GM12878 (cell line): ENCODE data around the gene LUM. TPM values are rescaled to one million over a fixed set of nuclear protein-coding genes. Genes with fewer than 3 reads are reported as not detected.

Source experiments
- ATAC-seq: fragments of 200-7000 bp; cut with Tn5 transposase; 3 replicates; pipeline ENCODE4 v1.9.1; 2020; ENCODE audit warnings: mild to moderate bottlenecking, moderate library complexity
- BruUV-seq: library from RNA; stranded (reverse); fragments of 400-500 nt; replicated peaks from 2 replicates; lab custom pipeline; 2021; lab: Mats Ljungman, UMichigan
- CTCF ChIA-PET: fragments of 300-600 bp; sonication (Branson Sonifier 250); formaldehyde crosslinking; extraction: SDS; loops from one replicate; lab custom pipeline; 2021; ENCODE audit warnings: inconsistent platforms; lab: Yijun Ruan, JAX
- POLR2A ChIA-PET: fragments of 350-600 bp; formaldehyde crosslinking; extraction: SDS; loops from one replicate; lab custom pipeline; 2021; ENCODE audit warnings: inconsistent platforms; lab: Charles Lee
- RAD21 ChIA-PET: fragments of 300-600 bp; sonication (Branson Sonifier 250); formaldehyde crosslinking; loops from one replicate; lab custom pipeline; 2023; ENCODE audit warnings: antibody characterized with exemption; ENCODE audit not compliant: unreplicated experiment; lab: Charles Lee
- SMC1A ChIA-PET: fragments of 300-600 bp; sonication (Branson Sonifier 250); formaldehyde crosslinking; loops from one replicate; lab custom pipeline; 2023; ENCODE audit not compliant: unreplicated experiment, uncharacterized antibody; lab: Charles Lee
- DNase-seq: peaks from one replicate; pipeline ENCODE4 v3.0.0-alpha.2; 2011; ENCODE audit warnings: low read depth, low spot score
- FAIRE-seq: peaks from 3 replicates; lab custom pipeline; 2011; peaks lifted over from hg19 to GRCh38; lab: Jason Lieb, UNC
- H2AFZ ChIP-seq: 2 replicates; pipeline ENCODE4 v1.6.0; 2011; ENCODE audit warnings: low read depth, low read length, control low read depth; ENCODE audit not compliant: control insufficient read depth
- H3K27ac ChIP-seq: 2 replicates; pipeline ENCODE4 v1.5.1; 2011; ENCODE audit warnings: control low read depth; ENCODE audit not compliant: control insufficient read depth, insufficient read depth
- H3K27me3 ChIP-seq, 2 experiments: replicated peaks in 1 of 2; 2 replicates each; pipeline versions ENCODE4 v1.6.0 to v1.6.1; 2011; ENCODE audit warnings: low read length in 1 of 2; ENCODE audit not compliant: control insufficient read depth in 2 of 2, insufficient read depth in 2 of 2
- H3K36me3 ChIP-seq, 2 experiments: 2 replicates each; pipeline ENCODE4 v1.5.1; 2011; ENCODE audit warnings: low read length in 1 of 2; ENCODE audit not compliant: control insufficient read depth in 2 of 2, insufficient read depth in 2 of 2
- H3K4me1 ChIP-seq: 2 replicates; pipeline ENCODE4 v1.6.1; 2011; ENCODE audit warnings: mild to moderate bottlenecking, low read length, moderate library complexity, mixed read lengths; ENCODE audit not compliant: control insufficient read depth, insufficient read depth
- H3K4me2 ChIP-seq: 2 replicates; pipeline ENCODE4 v1.6.0; 2011; ENCODE audit warnings: control low read depth; ENCODE audit not compliant: control insufficient read depth, insufficient read depth
- H3K4me3 ChIP-seq: fragments of 200-600 bp; sonication (generic); 2 replicates; pipeline ENCODE4 v1.5.1; 2016
- H3K79me2 ChIP-seq: 2 replicates; pipeline ENCODE4 v1.6.0; 2011; ENCODE audit warnings: low read length; ENCODE audit not compliant: control insufficient read depth, insufficient read depth
- H3K9ac ChIP-seq: 2 replicates; pipeline ENCODE4 v1.8.0; 2011; ENCODE audit warnings: low read length, control low read depth, mixed read lengths; ENCODE audit not compliant: control insufficient read depth, insufficient read depth
- H3K9me3 ChIP-seq: replicated peaks from 3 replicates; pipeline ENCODE4 v1.5.1; 2011; ENCODE audit warnings: mild to moderate bottlenecking, low read length; ENCODE audit not compliant: control insufficient read depth, insufficient read depth
- H4K20me1 ChIP-seq: 2 replicates; pipeline ENCODE4 v1.6.0; 2011; ENCODE audit not compliant: control insufficient read depth, insufficient read depth
- BACH1 ChIP-seq: fragments of 450-650 bp; IDR thresholded peaks from 2 replicates; pipeline ENCODE4 v1.6.1; 2017; ENCODE audit warnings: mild to moderate bottlenecking, borderline replicate concordance
- CEBPB ChIP-seq, 2 experiments: fragments of 150-350 bp in 1 of 2; IDR thresholded peaks; 2 replicates each; pipeline ENCODE4 v1.6.1; 2012 to 2014; ENCODE audit warnings: low read depth in 2 of 2, low read length in 2 of 2, borderline replicate concordance in 1 of 2, inconsistent platforms in 1 of 2
- CHD4 ChIP-seq: fragments of 200-600 bp; sonication (generic); IDR thresholded peaks from 2 replicates; pipeline ENCODE4 v1.6.1; 2016; ENCODE audit warnings: mild to moderate bottlenecking
- CTCF ChIP-seq, 3 experiments: IDR thresholded peaks in 2 of 3; conservative IDR thresholded peaks in 1 of 3; 2 replicates each; pipeline ENCODE4 v1.5.1; 2011; ENCODE audit warnings: low read depth in 3 of 3, low read length in 3 of 3, mild to moderate bottlenecking in 3 of 3, control low read depth in 2 of 3, moderate library complexity in 2 of 3, inconsistent platforms in 1 of 3, mixed read lengths in 1 of 3; ENCODE audit not compliant: control insufficient read depth in 2 of 3, insufficient read depth in 1 of 3; ENCODE audit errors: extremely low read depth in 1 of 3
- EED ChIP-seq: sonication (generic); IDR thresholded peaks from 2 replicates; pipeline ENCODE4 v1.6.1; 2016; ENCODE audit warnings: antibody characterized with exemption, low read depth
- MTA2 ChIP-seq: fragments of 450-650 bp; IDR thresholded peaks from 2 replicates; pipeline ENCODE4 v1.6.1; 2016; ENCODE audit warnings: low read depth, mild to moderate bottlenecking, moderate library complexity
- NFYB ChIP-seq: IDR thresholded peaks from 2 replicates; pipeline ENCODE4 v1.6.1; 2011; ENCODE audit warnings: low read depth, mild to moderate bottlenecking, low read length, improper control_type of control experiment, moderate library complexity; ENCODE audit not compliant: insufficient read depth
- RAD21 ChIP-seq: IDR thresholded peaks from 2 replicates; pipeline ENCODE4 v1.6.1; 2011; ENCODE audit warnings: mild to moderate bottlenecking, low read depth, low read length, moderate library complexity; ENCODE audit not compliant: insufficient read depth
- RELB ChIP-seq: fragments of 450-650 bp; IDR thresholded peaks from 2 replicates; pipeline ENCODE4 v1.6.1; 2017; ENCODE audit warnings: low read depth, mild to moderate bottlenecking, moderate library complexity
- SMC3 ChIP-seq: IDR thresholded peaks from 2 replicates; pipeline ENCODE4 v1.6.1; 2011; ENCODE audit warnings: low read length, improper control_type of control experiment, borderline replicate concordance
- SP1 ChIP-seq: IDR thresholded peaks from one replicate; pipeline ENCODE4 v1.6.1; 2011; ENCODE audit warnings: low read depth, low read length
- TAF1 ChIP-seq: IDR thresholded peaks from 2 replicates; pipeline ENCODE4 v1.6.1; 2011; ENCODE audit warnings: mild to moderate bottlenecking, low read depth, low read length, borderline replicate concordance
- YY1 ChIP-seq: IDR thresholded peaks from 2 replicates; pipeline ENCODE4 v1.6.1; 2011; ENCODE audit warnings: low read depth, mild to moderate bottlenecking, low read length
- WGBS: methylation state at CpG from one replicate; pipeline ENCODE4 v1.1.6; 2016; ENCODE audit warnings: low lambda C conversion rate; ENCODE audit not compliant: insufficient replicate concordance, insufficient coverage; ENCODE audit errors: missing lambda C conversion rate; 5-methylcytosine and 5-hydroxymethylcytosine counted together
- in situ Hi-C: fragments of 300-500 bp; cut with MboI; formaldehyde crosslinking; loops from 9 replicates; pipeline ENCODE4 v1.14.3; 2018; ENCODE audit warnings: mixed read lengths
- intact Hi-C: fragments of 100-400 bp; cut with micrococcal nuclease; formaldehyde crosslinking; loops from one replicate; pipeline ENCODE4 v1.14.2; 2022; ENCODE audit not compliant: unreplicated experiment
- polyA plus RNA-seq, 11 experiments: library from polyadenylated mRNA; depleted of rRNA in 4 of 11; unstranded in 6 of 11; stranded (reverse) in 5 of 11; fragments of >200 nt; fragmentation: Nextera tagmentation in 4 of 11; fragmentation: Illumina TruSeq in 1 of 11; extraction: Ambion mirVana in 4 of 11; extraction: Trizol in 1 of 11; gene quantifications; 1 replicate in 1 of 11; 2 replicates in 10 of 11; pipeline versions ENCODE4 v1.2.1 to v1.2.3, GENCODE V29; 2011 to 2016; ENCODE audit warnings: inconsistent platforms in 2 of 11, missing spikeins in 2 of 11, low read depth in 1 of 11
- total RNA-seq, 4 experiments: library from RNA; depleted of rRNA in 3 of 4; stranded (reverse); fragments of >200 nt in 3 of 4; fragmentation: Illumina TruSeq in 1 of 4; extraction: Trizol in 1 of 4; gene quantifications; 2 replicates each; pipeline versions ENCODE4 v1.2.1 to v1.2.3, GENCODE V29; 2013 to 2021

LUM gene
- total and polyA plus RNA-seq, 10 of the 15 experiments (the other 5 are each of a cell fraction or from before 2014, with no cell fraction given) = 0.09 to 0.31 TPM; not detected in 8

GRCh38 chr12:91109148-91109564 is 2.1 kb downstream of the LUM start:
- Histone ChIP-seq H3K27me3 (no peaks in the 10 kb centered on the region), H3K27ac (no peak overlapping the region), H3K36me3 (no peaks in the 10 kb centered on the region), H3K9ac (no peak overlapping the region), H3K4me1 (no peaks in the 10 kb centered on the region), H3K4me3 (no peak overlapping the region), H2AFZ (no peak overlapping the region), H3K9me3 (no peaks in the 10 kb centered on the region)
- ChIA-PET CTCF (interaction anchor here (0.6 to 6.3 kb wide), 41 partner anchors 9 to 585 kb away, joined by 3 to 88 read pairs (median 5); no protein-coding TSS in a partner anchor), POLR2A (no interaction called here), SMC1A (interaction anchor here (0.7 to 3.9 kb wide), 23 partner anchors 9 to 169 kb away, joined by 3 to 23 read pairs (median 4); no protein-coding TSS in a partner anchor), RAD21 (interaction anchor here (0.8 to 6.4 kb wide), 8 partner anchors 10 to 219 kb away, joined by 3 to 29 read pairs (median 4); no protein-coding TSS in a partner anchor)
- WGBS = 5% methylated on average over 7 of the region's 7 CpGs
- intact Hi-C loops = loop anchor here (1.0 kb wide), 1 partner anchor 131 kb away; no protein-coding TSS in a partner anchor
- BruUV-seq = no TSS peak
- no peak for FAIRE-seq
- TF ChIP-seq CHD4 = no peak
- TF ChIP-seq TAF1 = no peak
- no peak for TF ChIP-seq EED
- TF ChIP-seq NFYB = no peak
- TF ChIP-seq SMC3 = peak; percentile 84
- TF ChIP-seq SP1 = no peak
- no peak for TF ChIP-seq MTA2
- TF ChIP-seq RELB = no peak
- TF ChIP-seq CEBPB (IDR thresholded peaks at IDR 0.05; ENCODE audit: borderline replicate concordance in 1 of 2, low read depth in 2 of 2, low read length in 2 of 2) = no peak
- peak; percentile 67 to 77 (median 74) for TF ChIP-seq CTCF (IDR thresholded peaks at IDR 0.05 in 2 of 3, conservative IDR thresholded peaks at IDR 0.05 in 1 of 3; ENCODE audit: control insufficient read depth in 2 of 3, extremely low read depth in 1 of 3, insufficient read depth in 1 of 3, low read depth in 3 of 3, low read length in 3 of 3)
- no peak for TF ChIP-seq BACH1
- 0 out of 2 replicates have a peak, but pooled peaks have one; percentile 18 for TF ChIP-seq YY1
- TF ChIP-seq RAD21 = peak; percentile 65
- TF ChIP-seq, all 136 proteins: peak for 4
- peak; percentile 90 for ATAC-seq
- H3K4me2 ChIP-seq = no peak overlapping the region
- in situ Hi-C loops = loop anchor here (5.0 kb wide), 1 partner anchor 127 kb away; no protein-coding TSS in a partner anchor
- peak; percentile 15 for DNase-seq
- H4K20me1 ChIP-seq = no peaks in the 10 kb centered on the region
- no peaks in the 10 kb centered on the region for H3K79me2 ChIP-seq
